Colon (tissue), 2 donors: ENCODE measurements around the gene RNGTT.
"Not testable (repeated sequence)": the region's sequence is repeated elsewhere in the genome, so short reads cannot be mapped to it uniquely, and the experiment has no call there.

ENCODE experiments used
- FAIRE-seq: peaks from 2 replicates; lab custom pipeline; 2012; peaks lifted over from hg19 to GRCh38; lab: Jason Lieb, UNC
- donor health status: control.
- donor health status: control.

The RNGTT gene

GRCh38 chr6:88970301-88970700 is 6.9 kb upstream of the RNGTT start:
- FAIRE-seq: no peak

- not testable (repeated sequence) for FAIRE-seq
These were observed 5.8 kb upstream of the RNGTT start for GRCh38 chr6:88969255-88969654.

GRCh38 chr6:88967891-88968290 is 4.5 kb upstream of the RNGTT start:
- FAIRE-seq: no peak

- FAIRE-seq: no peak
These were observed 2.3 kb upstream of the RNGTT start for GRCh38 chr6:88965691-88966090.

- no peak for FAIRE-seq
These were observed 1.1 kb upstream of the RNGTT start for GRCh38 chr6:88964509-88964908.

- FAIRE-seq: no peak
These were observed 4.6 kb downstream of the RNGTT start for GRCh38 chr6:88958842-88959241.

- FAIRE-seq: no peak
These were observed 9.7 kb downstream of the RNGTT start for GRCh38 chr6:88953550-88954386.

- no peak for FAIRE-seq
These were observed 11.2 kb downstream of the RNGTT start for GRCh38 chr6:88952065-88952704.

- FAIRE-seq: no peak
These were observed 17.9 kb downstream of the RNGTT start for GRCh38 chr6:88945415-88946008.

- no peak for FAIRE-seq
These were observed 29.9 kb downstream of the RNGTT start for GRCh38 chr6:88933521-88933920.

- FAIRE-seq: not testable (repeated sequence)
These were observed 31.4 kb downstream of the RNGTT start for GRCh38 chr6:88932019-88932418.

- no peak for FAIRE-seq
These were observed 40.5 kb downstream of the RNGTT start for GRCh38 chr6:88922775-88923548.

GRCh38 chr6:88921734-88922133 is 41.7 kb downstream of the RNGTT start:
- FAIRE-seq: peak; percentile 89

- FAIRE-seq: no peak
These were observed 42.4 kb downstream of the RNGTT start for GRCh38 chr6:88920774-88921733.

GRCh38 chr6:88920088-88920487 is 43.3 kb downstream of the RNGTT start:
- no peak for FAIRE-seq

- FAIRE-seq: no peak
These were observed 44.4 kb downstream of the RNGTT start for GRCh38 chr6:88919032-88919431.

GRCh38 chr6:88916615-88917208 is 46.7 kb downstream of the RNGTT start:
- FAIRE-seq: no peak

- peak; percentile 66 for FAIRE-seq
These were observed 48.4 kb downstream of the RNGTT start for GRCh38 chr6:88914895-88915598.

GRCh38 chr6:88914180-88914579 is 49.2 kb downstream of the RNGTT start:
- FAIRE-seq: no peak

GRCh38 chr6:88913471-88913870 is 49.9 kb downstream of the RNGTT start:
- no peak for FAIRE-seq
